A673 (cell line): ENCODE results near the gene ABI3BP.

Experiments used
- CTCF ChIP-seq: fragments of 300-800, 200-600 bp; sonication (generic); conservative IDR thresholded peaks from 2 replicates; pipeline ENCODE4 v1.5.1; 2017; ENCODE audit warnings: low read depth, mild to moderate bottlenecking, antibody characterized with exemption, low read length, moderate library complexity, mixed read lengths
- EZH2 ChIP-seq: fragments of 200-600 bp; sonication (generic); IDR thresholded peaks from 2 replicates; pipeline ENCODE4 v1.6.1; 2017; ENCODE audit warnings: borderline replicate concordance, low read depth, mild to moderate bottlenecking, mixed read lengths, antibody characterized with exemption, low read length; ENCODE audit not compliant: poor library complexity, severe bottlenecking

- TF ChIP-seq CTCF (no peak), EZH2 (no peak)
Measured at GRCh38 chr3:100992231-100993012, 799 bp downstream of the ABI3BP start.
